ENCODE data around the gene PTPRN2.

PTPRN2 gene

GRCh38 chr7:158073845-158074840 lies 513.5 kb downstream of the PTPRN2 start:
- in situ Hi-C loops (cut with HindIII; ENCODE audit: low pct_unique_long_range_greater_than_20kb, low sequenced_read_pairs) = no loop called here
- no peak for DNase-seq (ENCODE audit: low read depth in 1 of 2, low spot score in 1 of 2)
- no peak for TF ChIP-seq JUND (IDR thresholded peaks at IDR 0.05; ENCODE audit: low read depth)

GRCh38 chr7:158072991-158073730 lies 514.5 kb downstream of the PTPRN2 start:
- in situ Hi-C loops (cut with HindIII; ENCODE audit: low pct_unique_long_range_greater_than_20kb, low sequenced_read_pairs) = no loop called here
- no peak for TF ChIP-seq JUND (IDR thresholded peaks at IDR 0.05; ENCODE audit: low read depth)
- DNase-seq (ENCODE audit: low read depth in 1 of 2, low spot score in 1 of 2) = no peak

- no peak for TF ChIP-seq JUND (IDR thresholded peaks at IDR 0.05; ENCODE audit: low read depth)
- in situ Hi-C loops (cut with HindIII; ENCODE audit: low pct_unique_long_range_greater_than_20kb, low sequenced_read_pairs) = no loop called here
- no peak for DNase-seq (ENCODE audit: low read depth in 1 of 2, low spot score in 1 of 2)
Observed at GRCh38 chr7:158070222-158070920, 517.3 kb downstream of the PTPRN2 start.

- DNase-seq (ENCODE audit: low read depth in 1 of 2, low spot score in 1 of 2) = no peak
- no peak for TF ChIP-seq JUND (IDR thresholded peaks at IDR 0.05; ENCODE audit: low read depth)
- in situ Hi-C loops (cut with HindIII; ENCODE audit: low pct_unique_long_range_greater_than_20kb, low sequenced_read_pairs) = no loop called here
Observed at GRCh38 chr7:158068853-158069252, 518.8 kb downstream of the PTPRN2 start.

- no peak for TF ChIP-seq JUND (IDR thresholded peaks at IDR 0.05; ENCODE audit: low read depth)
- in situ Hi-C loops (cut with HindIII; ENCODE audit: low pct_unique_long_range_greater_than_20kb, low sequenced_read_pairs) = no loop called here
- no peak for DNase-seq (ENCODE audit: low read depth in 1 of 2, low spot score in 1 of 2)
Observed at GRCh38 chr7:158067931-158068482, 519.6 kb downstream of the PTPRN2 start.

- no peak for TF ChIP-seq JUND (IDR thresholded peaks at IDR 0.05; ENCODE audit: low read depth)
- in situ Hi-C loops (cut with HindIII; ENCODE audit: low pct_unique_long_range_greater_than_20kb, low sequenced_read_pairs) = no loop called here
- DNase-seq (ENCODE audit: low read depth in 1 of 2, low spot score in 1 of 2) = no peak
Observed at GRCh38 chr7:158067219-158067930, 520.2 kb downstream of the PTPRN2 start.

GRCh38 chr7:158066085-158066484 lies 521.5 kb downstream of the PTPRN2 start:
- DNase-seq (ENCODE audit: low read depth in 1 of 2, low spot score in 1 of 2) = no peak
- TF ChIP-seq JUND (IDR thresholded peaks at IDR 0.05; ENCODE audit: low read depth) = no peak
- in situ Hi-C loops (cut with HindIII; ENCODE audit: low pct_unique_long_range_greater_than_20kb, low sequenced_read_pairs) = no loop called here

GRCh38 chr7:158065340-158065739 lies 522.3 kb downstream of the PTPRN2 start:
- in situ Hi-C loops (cut with HindIII; ENCODE audit: low pct_unique_long_range_greater_than_20kb, low sequenced_read_pairs) = no loop called here

GRCh38 chr7:158064631-158065030 lies 523.0 kb downstream of the PTPRN2 start:
- in situ Hi-C loops (cut with HindIII; ENCODE audit: low pct_unique_long_range_greater_than_20kb, low sequenced_read_pairs) = no loop called here
- DNase-seq (ENCODE audit: low read depth in 1 of 2, low spot score in 1 of 2) = no peak
- TF ChIP-seq JUND (IDR thresholded peaks at IDR 0.05; ENCODE audit: low read depth) = no peak

More at GRCh38 chr7:158065340-158065739, 522.3 kb downstream of the PTPRN2 start:
- no peak for TF ChIP-seq JUND (IDR thresholded peaks at IDR 0.05; ENCODE audit: low read depth)
- DNase-seq (ENCODE audit: low read depth in 1 of 2, low spot score in 1 of 2) = no peak

GRCh38 chr7:158063850-158064610 lies 523.6 kb downstream of the PTPRN2 start:
- no peak for DNase-seq (ENCODE audit: low read depth in 1 of 2, low spot score in 1 of 2)
- no peak for TF ChIP-seq JUND (IDR thresholded peaks at IDR 0.05; ENCODE audit: low read depth)
- in situ Hi-C loops (cut with HindIII; ENCODE audit: low pct_unique_long_range_greater_than_20kb, low sequenced_read_pairs) = no loop called here

GRCh38 chr7:158062661-158063060 lies 525.0 kb downstream of the PTPRN2 start:
- no peak for DNase-seq (ENCODE audit: low read depth in 1 of 2, low spot score in 1 of 2)
- no peak for TF ChIP-seq JUND (IDR thresholded peaks at IDR 0.05; ENCODE audit: low read depth)
- in situ Hi-C loops (cut with HindIII; ENCODE audit: low pct_unique_long_range_greater_than_20kb, low sequenced_read_pairs) = no loop called here

Data from T47D (cell line).